Mesothelial cell of epicardium (in vitro differentiated cells): ENCODE results near the gene KRI1. TPM values are rescaled to one million over a fixed set of nuclear protein-coding genes. Genes with fewer than 3 reads are reported as not detected.
"Not testable (repeated sequence)": the region's sequence is repeated elsewhere in the genome, so short reads cannot be mapped to it uniquely, and the experiment has no call there.

ENCODE experiments used
- DNase-seq, 2 experiments: peaks; one replicate each; pipeline ENCODE4 v3.0.0; 2021; ENCODE audit warnings: low spot score in 2 of 2; ENCODE audit not compliant: unreplicated experiment in 2 of 2
- H3K27ac Mint-ChIP-seq: 2 replicates; pipeline ENCODE4 v1.8.0; 2021; ENCODE audit warnings: mixed read lengths
- H3K27me3 Mint-ChIP-seq: 2 replicates; pipeline ENCODE4 v1.8.0; 2021; ENCODE audit warnings: low read depth, mixed read lengths
- H3K36me3 Mint-ChIP-seq: 2 replicates; pipeline ENCODE4 v1.8.0; 2021; ENCODE audit warnings: mixed read lengths
- H3K4me1 Mint-ChIP-seq: 2 replicates; pipeline ENCODE4 v1.8.0; 2021; ENCODE audit warnings: mixed read lengths
- H3K4me3 Mint-ChIP-seq: 2 replicates; pipeline ENCODE4 v1.8.0; 2021; ENCODE audit warnings: mild to moderate bottlenecking, moderate library complexity, mixed read lengths
- H3K9me3 Mint-ChIP-seq: 2 replicates; pipeline ENCODE4 v1.8.0; 2021; ENCODE audit warnings: mixed read lengths
- CTCF ChIP-seq: fragments of 200-600 bp; sonication (generic); IDR thresholded peaks from one replicate; pipeline ENCODE4 v1.5.0; 2021; ENCODE audit warnings: antibody characterized with exemption; ENCODE audit not compliant: unreplicated experiment
- total RNA-seq: library from RNA; stranded (reverse); gene quantifications from 3 replicates; pipeline ENCODE4 v1.2.1, GENCODE V29; 2021

KRI1 gene
- total RNA-seq, 1 donor from 2014 or later: 27.4 TPM

GRCh38 chr19:10544242-10544752 is 21.5 kb downstream of the KRI1 start:
- Mint-ChIP-seq H3K9me3 (no peaks in the 10 kb centered on the region), H3K4me1 (peaks cover 3% of the 10 kb centered on the region), H3K4me3 (peak overlapping the region; percentile 82), H3K27me3 (peaks cover 20% of the 10 kb centered on the region), H3K27ac (no peak overlapping the region), H3K36me3 (peaks cover 4% of the 10 kb centered on the region)
- no peak for DNase-seq
- no peak for TF ChIP-seq CTCF

- Mint-ChIP-seq H3K9me3 (no peaks in the 10 kb centered on the region), H3K27me3 (peaks cover 27% of the 10 kb centered on the region), H3K36me3 (peaks cover 4% of the 10 kb centered on the region), H3K27ac (peak within 1 kb of the TSS; percentile 37), H3K4me1 (peaks cover 3% of the 10 kb centered on the region), H3K4me3 (peak within 1 kb of the TSS; percentile 82)
- TF ChIP-seq CTCF: no peak
- DNase-seq: peak; percentile 81 to 82
These were observed 22.2 kb downstream of the KRI1 start, which contains the start of gene ATG4D for GRCh38 chr19:10543420-10544241. Gene ATG4D, plus strand, starts transcription at chr19:10543904. Its CDS starts 187 bp downstream, at chr19:10544091.

- peaks cover 33% of the 10 kb centered on the region for H3K27me3 Mint-ChIP-seq
- no peak for DNase-seq
- peak overlapping the region; percentile 37 for H3K27ac Mint-ChIP-seq
- no peaks in the 10 kb centered on the region for H3K9me3 Mint-ChIP-seq
- peaks cover 3% of the 10 kb centered on the region for H3K4me1 Mint-ChIP-seq
- H3K4me3 Mint-ChIP-seq: peak overlapping the region; percentile 69
- no peak for TF ChIP-seq CTCF
- H3K36me3 Mint-ChIP-seq: peaks cover 1% of the 10 kb centered on the region
These were observed 22.8 kb downstream of the KRI1 start for GRCh38 chr19:10543059-10543419.

- DNase-seq, H3K9me3 Mint-ChIP-seq, H3K4me1 Mint-ChIP-seq, H3K36me3 Mint-ChIP-seq, H3K27ac Mint-ChIP-seq, H3K4me3 Mint-ChIP-seq: not testable (repeated sequence)
- H3K27me3 Mint-ChIP-seq: peaks cover 67% of the 10 kb centered on the region
These were observed 26.8 kb downstream of the KRI1 start for GRCh38 chr19:10539016-10539415.

GRCh38 chr19:10538204-10538983 is 27.4 kb downstream of the KRI1 start:
- no peak for DNase-seq
- Mint-ChIP-seq H3K36me3 (no peaks in the 10 kb centered on the region), H3K4me1 (peaks cover 7% of the 10 kb centered on the region), H3K27me3 (peaks cover 69% of the 10 kb centered on the region), H3K4me3 (no peak overlapping the region), H3K27ac (no peak overlapping the region), H3K9me3 (no peaks in the 10 kb centered on the region)
- TF ChIP-seq CTCF: no peak

- peaks cover 8% of the 10 kb centered on the region for H3K4me1 Mint-ChIP-seq
- peaks cover 70% of the 10 kb centered on the region for H3K27me3 Mint-ChIP-seq
- H3K27ac Mint-ChIP-seq: no peak overlapping the region
- H3K4me3 Mint-ChIP-seq: no peak overlapping the region
- H3K9me3 Mint-ChIP-seq: no peaks in the 10 kb centered on the region
- H3K36me3 Mint-ChIP-seq: no peaks in the 10 kb centered on the region
- TF ChIP-seq CTCF: no peak
- DNase-seq: no peak
These were observed 28.1 kb downstream of the KRI1 start for GRCh38 chr19:10537668-10538067.
